K562 (cell line): ENCODE data around the gene RIMS3.
"Not testable (repeated sequence)": the region's sequence is repeated elsewhere in the genome, so short reads cannot be mapped to it uniquely, and the experiment has no call there.

Experiments
- BDP1 ChIP-seq: IDR thresholded peaks from 3 replicates; pipeline ENCODE4 v1.6.1; 2011; ENCODE audit not compliant: insufficient read length, insufficient read depth
- BHLHE40 ChIP-seq: IDR thresholded peaks from 2 replicates; pipeline ENCODE4 v1.6.1; 2011; ENCODE audit warnings: low read length, improper control_type of control experiment
- BRF1 ChIP-seq: IDR thresholded peaks from 3 replicates; pipeline ENCODE4 v1.6.1; 2011; ENCODE audit warnings: borderline replicate concordance, mild to moderate bottlenecking; ENCODE audit not compliant: insufficient read length; ENCODE audit errors: extremely low read depth
- CEBPB ChIP-seq: fragments of 450-650 bp; IDR thresholded peaks from 2 replicates; pipeline ENCODE4 v1.6.1; 2016; ENCODE audit warnings: missing genetic modification characterization, missing compliant biosample characterization
- FOXA1 ChIP-seq: fragments of 450-650 bp; IDR thresholded peaks from 2 replicates; pipeline ENCODE4 v1.6.1; 2016; ENCODE audit warnings: mild to moderate bottlenecking, borderline replicate concordance
- SMARCC2 ChIP-seq: fragments of 450-650 bp; IDR thresholded peaks from 2 replicates; pipeline ENCODE4 v1.6.1; 2017; ENCODE audit warnings: antibody characterized with exemption, moderate library complexity, mild to moderate bottlenecking, low read depth
- SMC3 ChIP-seq: conservative IDR thresholded peaks from 2 replicates; pipeline ENCODE4 v1.6.1; 2011; ENCODE audit warnings: low read depth, low read length, improper control_type of control experiment; ENCODE audit not compliant: insufficient read depth
- SRSF9 ChIP-seq: fragments of 200-400 bp; formaldehyde crosslinking; IDR thresholded peaks from 2 replicates; pipeline ENCODE4 v1.6.1; 2017; ENCODE audit warnings: low read depth, low read length, borderline replicate concordance
- ZKSCAN3 ChIP-seq: fragments of 250-450 bp; sonication (Bioruptor Pico); IDR thresholded peaks from 2 replicates; pipeline ENCODE4 v1.4.0; 2020
- ZNF274 ChIP-seq: IDR thresholded peaks from 2 replicates; pipeline ENCODE4 v1.6.1; 2011; ENCODE audit warnings: low read depth, mild to moderate bottlenecking, low read length, moderate library complexity, borderline replicate concordance
- ZSCAN29 ChIP-seq: fragments of 450-650 bp; IDR thresholded peaks from 2 replicates; pipeline ENCODE4 v1.6.1; 2017
- TF ChIP-seq, protein P1 (sequence below), 3 experiments: IDR thresholded peaks in 2 of 3; conservative IDR thresholded peaks in 1 of 3; 2 replicates each; pipeline ENCODE4 v1.5.1; 2011 to 2012; ENCODE audit warnings: low read length in 3 of 3, mild to moderate bottlenecking in 3 of 3, control low read depth in 2 of 3, improper control_type of control experiment in 1 of 3, inconsistent platforms in 1 of 3, low read depth in 1 of 3, mixed read lengths in 1 of 3, moderate library complexity in 1 of 3; ENCODE audit not compliant: insufficient read depth in 2 of 3

GRCh38 chr1:40574805-40575204 is 90.7 kb downstream of the RIMS3 start:
- not testable (repeated sequence) for TF ChIP-seq SMC3; ZNF274; BRF1; BHLHE40; FOXA1; BDP1; ZKSCAN3; SMARCC2; SRSF9; ZSCAN29; CEBPB (tag)
- TF ChIP-seq, protein P1, sequence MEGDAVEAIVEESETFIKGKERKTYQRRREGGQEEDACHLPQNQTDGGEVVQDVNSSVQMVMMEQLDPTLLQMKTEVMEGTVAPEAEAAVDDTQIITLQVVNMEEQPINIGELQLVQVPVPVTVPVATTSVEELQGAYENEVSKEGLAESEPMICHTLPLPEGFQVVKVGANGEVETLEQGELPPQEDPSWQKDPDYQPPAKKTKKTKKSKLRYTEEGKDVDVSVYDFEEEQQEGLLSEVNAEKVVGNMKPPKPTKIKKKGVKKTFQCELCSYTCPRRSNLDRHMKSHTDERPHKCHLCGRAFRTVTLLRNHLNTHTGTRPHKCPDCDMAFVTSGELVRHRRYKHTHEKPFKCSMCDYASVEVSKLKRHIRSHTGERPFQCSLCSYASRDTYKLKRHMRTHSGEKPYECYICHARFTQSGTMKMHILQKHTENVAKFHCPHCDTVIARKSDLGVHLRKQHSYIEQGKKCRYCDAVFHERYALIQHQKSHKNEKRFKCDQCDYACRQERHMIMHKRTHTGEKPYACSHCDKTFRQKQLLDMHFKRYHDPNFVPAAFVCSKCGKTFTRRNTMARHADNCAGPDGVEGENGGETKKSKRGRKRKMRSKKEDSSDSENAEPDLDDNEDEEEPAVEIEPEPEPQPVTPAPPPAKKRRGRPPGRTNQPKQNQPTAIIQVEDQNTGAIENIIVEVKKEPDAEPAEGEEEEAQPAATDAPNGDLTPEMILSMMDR (IDR thresholded peaks at IDR 0.05 in 2 of 3, conservative IDR thresholded peaks at IDR 0.05 in 1 of 3; ENCODE audit: insufficient read depth in 2 of 3, low read depth in 1 of 3, low read length in 3 of 3) = not testable (repeated sequence)
